Peyer's patch (tissue), 4 donors: ENCODE data around the gene OBSCN.

Experiments used
- CTCF ChIP-seq, 6 experiments: fragments of 450-650 bp in 4 of 6; fragments of 200-600 bp in 2 of 6; sonication (generic) in 1 of 6; IDR thresholded peaks; one replicate each; pipeline ENCODE4 v1.5.1; 2017 to 2019; ENCODE audit warnings: antibody characterized with exemption in 6 of 6, mild to moderate bottlenecking in 3 of 6, moderate library complexity in 1 of 6
- POLR2A ChIP-seq, 2 donors: fragments of 450-650 bp; IDR thresholded peaks; one replicate each; pipeline ENCODE4 v1.5.1; 2017; ENCODE audit warnings: antibody characterized with exemption in 2 of 2, mild to moderate bottlenecking in 2 of 2, moderate library complexity in 2 of 2

- TF ChIP-seq CTCF (IDR thresholded peaks at IDR 0.05) (no peak), POLR2A (IDR thresholded peaks at IDR 0.05) (no peak)
Observed at GRCh38 chr1:228261706-228262105, 53.9 kb downstream of the OBSCN start.
